DOHH2 (cell line): Measurements from ENCODE around the gene HIF1AN.

Source experiments
- CTCF ChIP-seq: fragments of 200-600 bp; sonication (generic); IDR thresholded peaks from one replicate; pipeline ENCODE4 v1.5.1; 2014; ENCODE audit warnings: antibody characterized with exemption, mild to moderate bottlenecking, low read depth, low read length; ENCODE audit not compliant: poor library complexity, severe bottlenecking
- EZH2phosphoT487 ChIP-seq: fragments of 200-600 bp; sonication (generic); IDR thresholded peaks from 2 replicates; pipeline ENCODE4 v1.6.1; 2017; ENCODE audit warnings: borderline replicate concordance, mild to moderate bottlenecking, antibody characterized with exemption, low read length, moderate library complexity, mixed read lengths

DNA sequence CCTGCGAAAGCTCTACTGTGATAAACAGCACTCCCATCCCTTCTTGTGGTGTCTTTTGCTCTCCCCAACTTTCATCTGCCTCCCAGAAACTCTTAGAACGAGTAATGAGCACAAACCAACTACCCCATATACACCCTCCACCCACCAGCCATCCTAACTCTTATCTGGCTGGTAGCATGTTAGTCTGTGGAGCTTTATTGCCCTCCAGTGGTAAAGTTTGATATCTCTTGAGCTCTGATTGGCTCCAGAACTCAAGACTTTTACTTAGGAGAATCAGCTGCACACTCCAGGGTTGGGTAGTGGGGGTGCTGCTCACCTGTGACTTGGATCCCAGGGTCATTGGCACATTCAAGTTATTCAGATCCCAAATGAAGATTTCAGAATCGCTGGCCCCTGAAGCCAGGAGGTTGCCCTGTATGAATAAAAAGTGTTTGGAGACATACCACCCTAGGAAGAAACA lies 27.0 kb upstream of the HIF1AN start:
- TF ChIP-seq CTCF (peak; percentile 75), EZH2phosphoT487 (no peak)
